Measurements from ENCODE around the gene NTN1. TPM values are rescaled to one million over a fixed set of nuclear protein-coding genes. Genes with fewer than 3 reads are reported as not detected.

The NTN1 gene
- total RNA-seq, 1 experiment from 2014 or later = 1.2 TPM

DNA sequence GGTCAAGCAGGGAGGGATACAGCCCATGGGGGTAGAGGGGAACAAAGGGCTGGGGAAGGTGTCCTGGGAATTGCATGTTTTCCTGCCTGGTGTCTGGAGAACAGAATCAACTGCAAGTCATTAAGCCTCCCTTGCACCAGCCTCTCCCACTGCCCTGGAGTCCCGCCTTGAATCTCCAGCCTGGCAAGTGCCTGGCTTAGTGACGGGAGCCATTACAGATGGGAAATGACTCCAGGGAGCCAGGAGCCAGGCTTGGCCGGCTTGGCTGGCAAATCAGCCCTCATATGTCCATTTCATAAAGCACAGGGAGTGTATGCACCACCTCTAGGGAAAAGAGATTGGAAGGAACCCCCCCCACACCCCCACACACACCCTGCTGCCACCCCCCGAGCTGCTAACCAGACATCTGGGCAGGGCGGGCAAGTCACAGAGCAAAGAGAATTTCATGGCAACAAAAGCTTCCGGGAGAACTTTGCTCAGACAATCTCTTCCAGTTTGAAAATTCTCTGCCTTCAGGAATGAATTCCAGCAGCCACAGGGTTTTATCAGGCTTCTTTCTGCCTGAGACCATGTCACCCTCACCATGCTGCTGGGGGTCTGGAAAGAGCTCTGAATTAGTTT, 127.7 kb downstream of the NTN1 start:
- Histone ChIP-seq H3T11ph (ENCODE audit: low read length) (no peak overlapping the region), H3K9ac (ENCODE audit: extremely low read depth, insufficient read length, low read length) (no peak overlapping the region), H3K23ac (ENCODE audit: insufficient read length, low read depth, low read length) (no peak overlapping the region), H3K27ac (ENCODE audit: insufficient read length, low read depth, low read length) (no peak overlapping the region), H3K27me3 (ENCODE audit: insufficient read depth, low read length) (no peaks in the 10 kb centered on the region), H3K9me3 (ENCODE audit: control insufficient read depth, low read depth, low read length) (no peaks in the 10 kb centered on the region), H3K79me2 (ENCODE audit: insufficient read depth, low read length) (no peaks in the 10 kb centered on the region), H4K20me1 (ENCODE audit: control insufficient read depth, insufficient read depth, insufficient read length) (no peaks in the 10 kb centered on the region), H2BK12ac (ENCODE audit: insufficient read length, low read depth, low read length) (no peak overlapping the region), H2BK15ac (ENCODE audit: low read depth, low read length) (no peak overlapping the region), H3K18ac (ENCODE audit: insufficient read length, low read depth, low read length) (no peak overlapping the region), H4K8ac (replicated peaks; ENCODE audit: insufficient read length, low read depth, low read length) (no peak overlapping the region), H2BK5ac (ENCODE audit: insufficient read length, low read length) (no peak overlapping the region), H2BK20ac (ENCODE audit: low read depth, low read length, poor library complexity, severe bottlenecking) (no peak overlapping the region), H2AFZ (ENCODE audit: low read length) (no peak overlapping the region), H3K56ac (ENCODE audit: insufficient read length, low read depth, low read length) (no peak overlapping the region), H2AK5ac (ENCODE audit: insufficient read length, low read length) (no peak overlapping the region), H3K4ac (ENCODE audit: low read depth, low read length) (no peak overlapping the region), H3K4me2 (ENCODE audit: insufficient read depth, insufficient read length, low read length) (no peak overlapping the region), H2BK120ac (ENCODE audit: low read depth, low read length, poor library complexity, severe bottlenecking) (no peak overlapping the region), H4K5ac (ENCODE audit: insufficient read length, low read depth, low read length) (no peak overlapping the region), H4K91ac (ENCODE audit: insufficient read length, low read depth, low read length) (no peak overlapping the region), H3K14ac (ENCODE audit: insufficient read depth, low read length) (no peak overlapping the region), H3K23me2 (ENCODE audit: insufficient read length, low read depth, low read length, poor library complexity, severe bottlenecking) (no peaks in the 10 kb centered on the region), H3K79me1 (ENCODE audit: insufficient read depth, low read depth, low read length, poor library complexity, severe bottlenecking) (no peaks in the 10 kb centered on the region), H3K4me1 (ENCODE audit: insufficient read depth, low read length) (no peaks in the 10 kb centered on the region)
- Mint-ChIP-seq H3K4me1 (peaks cover 18 to 44% of the 10 kb centered on the region in 2 experiments), H3K9me3 (peaks cover 0 to 3% of the 10 kb centered on the region in 2 experiments; a peak in 2 of 5 replicates), H3K27ac (no peak overlapping the region), H3K4me3 (no peak overlapping the region), H3K36me3 (ENCODE audit: insufficient read depth in 1 of 3, low read depth in 3 of 3) (peaks cover 0 to 8% (median 0%) of the 10 kb centered on the region in 3 experiments; a peak in 3 of 7 replicates), H3K27me3 (ENCODE audit: low read depth) (peaks cover 24% of the 10 kb centered on the region)
- no CpG with 5 or more reads among the region's 6 CpGs for WGBS (ENCODE audit: extremely low coverage, insufficient read length, low lambda C conversion rate)
- DNase-seq = no peak
- TF ChIP-seq CTCF (conservative IDR thresholded peaks at IDR 0.05) = no peak
